ENCODE results near the gene TAF11.
"Not testable (repeated sequence)": the region's sequence is repeated elsewhere in the genome, so short reads cannot be mapped to it uniquely, and the experiment has no call there.

The TAF11 gene

DNA sequence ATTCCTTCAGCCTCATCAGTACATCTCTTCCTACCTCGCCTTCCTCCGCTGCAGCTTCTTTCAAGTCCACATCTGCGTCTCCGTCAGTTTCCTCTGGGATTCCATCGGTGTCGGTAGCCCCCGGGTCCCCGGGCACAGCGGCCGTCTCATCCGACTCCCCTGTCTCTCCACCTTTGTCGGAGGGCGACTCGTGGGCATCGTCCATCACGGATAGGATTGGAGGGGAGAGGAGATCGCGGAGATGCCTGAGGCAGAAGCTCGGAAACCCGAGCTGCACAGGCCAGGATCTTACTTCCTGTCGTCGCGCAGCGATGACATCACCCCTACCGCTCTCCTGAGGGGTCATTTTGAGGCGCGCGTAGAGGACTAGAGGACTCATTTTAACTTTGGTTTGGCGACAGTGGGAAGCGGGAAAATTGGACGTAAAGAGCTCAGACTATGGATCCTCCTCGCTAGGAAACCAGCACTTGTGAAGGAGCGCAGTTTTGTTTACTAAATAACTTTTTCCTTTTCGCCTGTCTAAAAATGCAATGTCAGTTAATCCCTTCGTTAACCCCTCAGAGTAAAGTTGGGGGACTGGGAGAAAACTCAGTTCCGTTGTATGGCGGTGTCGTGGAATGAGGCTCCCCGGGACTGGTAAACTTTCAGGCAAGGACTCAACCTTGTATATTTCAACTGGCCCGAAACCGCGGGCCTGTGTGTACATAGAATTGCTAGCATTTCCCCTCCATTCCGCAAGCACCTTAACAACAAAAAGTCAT lies at the start of gene TAF11:
Gene TAF11, minus strand, starts transcription at position 290 of the 761 bp plus-strand sequence. Its CDS starts 85 bp downstream, at position 205.
- peak; percentile 84 for DNase-seq (ENCODE audit: low read depth)

DNA sequence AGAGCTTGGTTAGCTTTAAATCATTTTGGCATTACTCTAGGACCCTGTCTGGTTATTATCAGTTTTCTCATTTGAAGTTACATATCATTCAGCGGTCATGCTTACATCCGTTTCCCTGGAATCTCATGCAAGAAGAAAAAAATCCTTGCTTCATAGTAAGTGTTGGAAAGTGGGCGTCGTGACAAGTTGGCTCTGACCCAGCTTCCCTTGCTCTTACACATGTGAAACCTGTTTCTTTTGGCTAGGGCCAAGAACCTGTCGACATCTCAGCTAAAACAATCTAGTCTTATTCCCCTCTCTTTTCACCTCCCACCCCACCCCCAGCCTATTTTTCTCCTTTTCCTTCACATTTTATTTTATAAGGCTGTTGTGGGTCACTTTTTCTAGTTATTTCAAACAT lies 46.7 kb upstream of the TAF11 start:
- no peak for DNase-seq (ENCODE audit: low read depth)

DNA sequence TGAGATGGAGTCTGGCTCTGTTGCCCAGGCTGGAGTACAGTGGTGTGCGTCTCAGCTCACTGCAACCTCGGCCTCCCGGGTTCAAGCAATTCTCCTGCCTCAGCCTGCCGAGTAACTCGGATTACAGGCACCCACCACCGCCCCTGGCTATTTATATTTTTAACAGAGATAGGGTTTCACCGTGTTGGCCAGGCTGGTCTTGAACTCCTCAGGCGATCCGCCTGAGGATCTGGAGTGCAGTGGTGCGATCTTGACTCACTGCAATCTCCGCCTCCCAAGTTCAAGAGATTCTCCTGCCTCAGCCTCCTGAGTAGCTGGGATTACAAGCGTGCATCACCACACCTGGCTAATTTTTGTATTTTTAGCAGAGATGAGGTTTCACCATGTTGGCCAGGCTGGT lies 44.4 kb upstream of the TAF11 start:
- DNase-seq (ENCODE audit: low read depth) = not testable (repeated sequence)

GRCh38 chr6:34930221-34930620 lies 42.4 kb upstream of the TAF11 start:
- DNase-seq (ENCODE audit: low read depth) = no peak

DNA sequence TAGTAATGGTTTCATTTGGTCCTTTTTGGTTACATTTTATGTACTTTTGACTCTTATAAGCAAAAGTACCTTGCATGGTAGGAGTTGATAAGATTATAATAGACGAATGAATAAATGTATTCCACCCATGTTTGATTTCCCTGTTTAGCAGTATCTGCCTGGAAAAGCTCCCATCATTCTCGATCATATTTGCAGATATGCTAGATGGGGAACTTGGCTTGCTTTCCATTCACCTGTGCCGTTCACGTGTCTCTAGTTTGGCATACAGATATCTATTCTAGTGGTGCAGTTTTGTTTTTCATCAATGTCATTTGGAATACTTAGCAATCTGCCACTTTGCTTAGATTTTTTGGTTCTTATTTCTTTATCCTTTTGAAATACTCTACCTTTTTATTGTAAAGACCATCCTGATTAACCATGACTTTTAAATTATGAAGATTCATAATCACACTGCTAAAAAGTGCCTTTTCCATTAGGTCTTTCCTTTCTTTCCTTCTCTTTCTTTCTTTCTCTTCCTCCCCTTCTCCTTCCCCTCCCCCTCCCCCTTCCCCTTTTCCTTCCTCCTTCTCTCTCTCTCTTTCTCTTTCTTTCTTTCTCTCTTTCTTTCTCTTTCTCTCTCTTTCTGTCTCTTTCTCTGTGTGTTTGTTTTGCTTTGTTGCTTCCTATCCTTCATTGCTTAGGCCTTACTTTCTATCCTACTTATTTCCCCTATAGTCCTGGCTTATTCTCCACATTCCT lies 41.6 kb upstream of the TAF11 start:
- DNase-seq (ENCODE audit: low read depth) = no peak

- no peak for DNase-seq (ENCODE audit: low read depth)
These were observed 40.9 kb upstream of the TAF11 start for GRCh38 chr6:34928695-34929094.

DNA sequence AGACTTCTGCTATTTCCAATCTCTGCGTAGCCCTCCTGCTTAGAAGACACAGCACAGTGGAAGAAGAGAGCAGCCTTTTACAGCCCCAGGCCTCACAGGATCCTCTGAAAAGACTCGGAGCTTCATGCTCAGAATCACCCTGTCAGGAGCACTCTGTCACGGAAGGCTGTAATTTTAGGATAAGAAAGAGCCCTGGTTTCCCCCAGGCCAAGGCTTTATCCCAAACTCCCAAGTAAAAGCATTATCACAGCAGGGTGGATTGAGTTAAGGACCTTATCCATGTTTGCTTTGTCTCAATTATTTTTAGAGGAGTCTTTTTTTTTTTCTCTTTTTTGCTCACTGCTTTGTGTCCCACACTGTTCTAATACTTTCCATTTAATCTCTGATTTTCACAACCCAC lies 40.4 kb upstream of the TAF11 start:
- DNase-seq (ENCODE audit: low read depth) = no peak

GRCh38 chr6:34926655-34927054 lies 38.8 kb upstream of the TAF11 start:
- no peak for DNase-seq (ENCODE audit: low read depth)

GRCh38 chr6:34924831-34925625 lies 37.2 kb upstream of the TAF11 start:
- no peak for DNase-seq (ENCODE audit: low read depth)

DNA sequence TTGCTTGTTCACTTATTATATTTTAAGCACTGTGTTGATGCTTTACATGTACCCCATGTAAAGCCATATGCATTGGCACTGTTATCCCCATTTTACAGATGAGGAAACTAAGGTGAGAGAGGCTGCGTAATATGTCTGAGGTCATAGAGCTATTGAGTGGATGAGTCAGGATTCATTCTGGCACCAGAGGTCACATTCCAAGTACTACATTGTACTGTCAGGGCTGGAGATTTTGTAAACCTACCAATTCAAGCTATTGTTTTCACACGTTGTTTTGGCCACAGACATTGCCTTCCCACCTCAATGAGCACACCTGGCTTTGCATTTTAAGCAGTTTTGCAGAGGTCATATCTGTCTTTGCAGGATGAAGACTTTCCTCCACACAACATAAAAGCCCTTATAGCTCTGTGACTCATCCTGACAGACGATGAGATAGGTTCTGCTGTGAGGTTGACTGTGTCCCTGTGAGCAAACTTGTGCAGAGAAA lies 34.4 kb upstream of the TAF11 start:
- DNase-seq (ENCODE audit: low read depth) = no peak

DNA sequence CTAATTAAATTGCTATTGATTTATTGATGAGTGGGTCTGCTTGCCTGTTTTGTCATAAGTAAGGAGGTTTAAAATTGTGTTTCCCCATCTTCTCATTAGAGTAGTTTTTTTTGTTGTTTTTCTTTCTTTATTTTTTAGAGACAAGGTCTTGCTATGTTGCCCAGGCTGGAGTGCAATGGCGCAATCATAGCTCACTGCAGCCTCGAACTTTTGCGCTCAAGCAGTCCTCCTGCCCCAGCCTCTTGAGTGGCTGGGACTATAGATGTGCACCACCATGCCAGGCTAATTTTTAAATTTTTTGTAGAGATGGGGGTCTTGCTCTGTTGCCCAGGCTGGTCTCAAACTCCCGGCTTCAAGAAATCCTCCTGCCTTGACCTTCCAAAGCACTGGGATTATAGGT lies 32.3 kb upstream of the TAF11 start:
- no peak for DNase-seq (ENCODE audit: low read depth)

DNA sequence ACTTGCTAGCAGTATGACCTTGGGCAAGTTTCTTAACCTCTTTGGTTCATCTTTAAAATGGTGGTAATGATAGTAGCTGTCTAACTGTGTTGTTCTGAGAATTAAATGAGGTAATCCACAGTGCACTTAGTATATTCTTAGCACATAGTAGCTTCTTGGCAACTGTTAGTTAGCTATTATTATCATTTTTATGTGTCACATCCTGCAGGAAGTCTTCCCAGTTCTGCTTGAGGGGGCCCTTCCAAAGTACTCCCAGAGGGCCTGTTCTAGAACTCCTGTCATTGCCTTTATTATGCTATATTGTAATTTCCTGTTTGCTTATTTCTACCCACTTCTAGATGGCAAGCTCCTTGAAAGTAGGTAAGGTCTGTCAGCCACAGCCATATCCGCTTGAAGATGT lies 31.8 kb upstream of the TAF11 start:
- no peak for DNase-seq (ENCODE audit: low read depth)

DNA sequence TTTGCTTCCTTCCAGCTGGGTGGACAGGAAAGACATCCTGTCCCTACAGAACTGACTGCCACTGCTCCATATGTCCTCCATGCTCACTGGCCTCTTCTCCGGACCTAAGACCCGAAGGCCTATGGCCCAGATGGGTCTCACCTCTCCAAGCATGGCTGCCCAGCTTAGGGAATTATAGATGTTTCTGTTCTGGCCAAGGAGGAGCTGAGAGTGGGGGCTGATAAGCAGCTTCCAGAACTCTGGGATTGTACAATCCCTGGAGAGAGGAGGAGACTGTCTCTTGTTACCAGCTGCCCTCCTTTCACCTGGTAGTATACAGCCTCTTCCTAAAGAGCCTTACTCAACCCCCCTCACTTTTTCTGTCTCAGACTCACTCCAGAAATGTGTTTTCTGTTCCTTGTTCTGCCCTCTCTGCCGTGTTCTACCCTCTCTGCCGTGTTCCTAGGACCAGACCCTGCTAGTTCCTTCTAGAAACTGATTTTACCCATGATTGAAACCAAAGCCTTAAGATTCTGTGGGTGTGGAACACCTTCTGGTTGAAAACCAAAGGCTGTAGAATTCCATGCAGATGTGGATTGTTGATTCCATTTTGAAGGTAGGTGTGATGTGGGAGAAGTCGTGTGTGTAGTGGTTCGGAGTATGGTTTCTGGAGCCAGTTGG lies 29.9 kb upstream of the TAF11 start:
- DNase-seq (ENCODE audit: low read depth) = no peak

DNA sequence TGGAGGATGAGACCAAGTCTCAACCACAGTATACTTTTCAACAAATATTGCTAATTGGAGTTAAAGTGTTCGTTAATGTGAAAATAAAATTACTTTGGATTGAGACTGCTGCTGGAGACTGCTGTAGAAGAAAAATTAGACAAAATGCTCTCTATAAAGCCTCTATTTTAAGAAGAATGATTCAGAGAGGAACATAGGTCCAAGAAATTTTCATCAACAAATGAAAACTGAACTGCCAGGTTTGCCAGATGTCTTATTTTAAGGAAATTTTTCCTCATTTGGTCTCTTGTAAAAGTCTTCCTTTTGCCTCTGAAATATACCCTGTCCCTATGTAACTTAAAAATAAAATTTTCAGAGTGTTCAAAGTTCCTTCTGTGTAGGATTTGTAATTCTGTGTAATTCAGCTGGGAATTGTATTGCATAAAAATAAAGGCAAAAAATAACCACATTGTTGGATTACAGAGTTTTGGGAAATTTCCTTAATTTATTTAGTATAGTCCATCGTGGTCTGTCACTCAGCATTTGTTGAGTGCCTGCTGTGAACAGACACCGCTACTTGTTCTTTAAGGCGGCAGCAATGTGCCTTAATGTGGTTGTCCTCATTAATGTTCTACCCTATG lies 28.6 kb upstream of the TAF11 start:
- no peak for DNase-seq (ENCODE audit: low read depth)

DNA sequence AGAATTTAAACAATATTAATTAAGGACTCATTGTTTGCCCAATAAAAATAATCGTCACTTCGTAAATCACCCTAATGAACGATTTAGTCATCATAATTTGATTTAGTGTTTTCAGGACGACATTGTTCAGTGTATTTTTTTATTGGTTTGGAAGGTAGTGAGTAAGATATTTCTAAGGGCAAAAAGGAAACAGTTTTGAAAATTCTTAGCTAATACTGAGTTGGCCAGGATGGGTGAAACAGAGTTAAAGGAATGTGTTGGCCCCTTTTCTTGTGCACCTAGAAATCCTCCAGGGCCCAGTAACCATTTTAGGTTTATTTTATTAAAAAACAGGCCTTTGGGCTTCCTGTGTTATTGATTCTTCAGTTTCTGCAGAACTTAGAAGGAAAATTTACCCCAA lies 26.5 kb upstream of the TAF11 start:
- no peak for DNase-seq (ENCODE audit: low read depth)

GRCh38 chr6:34912715-34913464 lies 25.0 kb upstream of the TAF11 start:
- no peak for DNase-seq (ENCODE audit: low read depth)

DNA sequence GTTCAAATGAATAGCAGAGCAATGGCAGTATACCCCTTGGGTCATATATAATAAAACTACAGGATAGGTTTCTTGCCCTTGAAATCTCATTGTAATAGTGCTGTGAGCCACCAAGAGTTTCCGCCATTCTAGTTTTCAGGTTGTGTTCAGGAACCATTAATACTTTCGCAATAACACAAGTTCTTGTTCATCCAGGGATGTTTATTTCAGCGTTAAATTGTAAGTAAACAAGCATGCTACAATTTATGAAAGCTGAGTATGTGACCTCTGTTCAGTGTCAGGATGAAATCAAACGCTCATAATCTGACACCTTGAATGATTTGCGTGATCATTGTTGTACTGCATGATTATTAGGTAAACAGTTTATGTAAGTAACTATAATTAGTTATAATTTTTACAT lies 24.0 kb upstream of the TAF11 start:
- DNase-seq (ENCODE audit: low read depth) = no peak

DNA sequence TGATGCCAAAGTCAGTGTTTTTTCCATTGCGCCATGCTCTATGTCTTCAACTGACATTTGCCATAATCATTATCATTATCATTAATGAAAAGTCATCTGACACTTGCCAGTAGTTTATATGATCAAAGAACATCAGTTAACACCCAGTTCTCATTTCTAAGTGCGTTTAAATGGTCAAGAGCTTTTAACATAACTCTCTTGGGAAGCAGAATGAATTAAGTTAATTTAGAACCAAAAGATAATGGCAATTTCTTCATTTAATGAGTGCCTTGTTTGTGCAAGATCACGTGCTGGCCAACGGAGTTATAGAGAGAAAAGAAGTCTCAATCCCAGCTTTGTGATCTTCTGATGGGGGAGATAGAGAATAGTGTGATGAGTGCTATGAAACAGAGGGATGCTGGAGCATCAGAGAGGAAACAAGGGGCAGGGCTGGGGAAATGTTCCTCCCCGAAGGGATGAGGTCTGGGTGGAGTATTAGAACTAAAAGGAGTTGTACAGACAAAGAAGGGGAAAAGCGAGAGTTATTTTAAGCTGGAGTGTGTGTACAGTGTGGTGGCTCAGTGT lies 21.6 kb upstream of the TAF11 start:
- no peak for DNase-seq (ENCODE audit: low read depth)

- no peak for DNase-seq (ENCODE audit: low read depth)
These were observed 20.4 kb upstream of the TAF11 start for GRCh38 chr6:34908194-34908593.

DNA sequence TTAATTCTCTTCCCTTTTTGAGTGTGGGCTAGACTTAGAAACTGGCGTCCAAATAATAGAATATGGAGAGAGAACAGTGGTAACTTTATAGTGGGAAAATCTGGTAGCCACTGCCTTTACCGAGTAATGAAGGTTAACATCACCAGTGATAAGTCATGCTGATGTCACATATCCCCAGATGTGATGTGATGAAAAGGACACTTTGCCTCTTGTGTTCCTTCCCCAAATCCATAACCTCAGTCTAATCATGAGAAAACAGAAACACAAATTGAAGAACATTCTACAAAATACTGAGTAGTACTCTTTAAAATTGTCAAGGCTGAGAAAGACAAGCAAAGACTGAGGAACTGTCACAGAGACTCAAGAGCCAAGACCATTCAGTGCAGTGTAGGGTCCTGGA lies 19.0 kb upstream of the TAF11 start:
- DNase-seq (ENCODE audit: low read depth) = no peak
